ENCODE data around the gene CHRM1. TPM values are rescaled to one million over a fixed set of nuclear protein-coding genes. Genes with fewer than 3 reads are reported as not detected.

The CHRM1 gene
- total RNA-seq, 1 experiment from 2014 or later = 0.41 TPM

DNA sequence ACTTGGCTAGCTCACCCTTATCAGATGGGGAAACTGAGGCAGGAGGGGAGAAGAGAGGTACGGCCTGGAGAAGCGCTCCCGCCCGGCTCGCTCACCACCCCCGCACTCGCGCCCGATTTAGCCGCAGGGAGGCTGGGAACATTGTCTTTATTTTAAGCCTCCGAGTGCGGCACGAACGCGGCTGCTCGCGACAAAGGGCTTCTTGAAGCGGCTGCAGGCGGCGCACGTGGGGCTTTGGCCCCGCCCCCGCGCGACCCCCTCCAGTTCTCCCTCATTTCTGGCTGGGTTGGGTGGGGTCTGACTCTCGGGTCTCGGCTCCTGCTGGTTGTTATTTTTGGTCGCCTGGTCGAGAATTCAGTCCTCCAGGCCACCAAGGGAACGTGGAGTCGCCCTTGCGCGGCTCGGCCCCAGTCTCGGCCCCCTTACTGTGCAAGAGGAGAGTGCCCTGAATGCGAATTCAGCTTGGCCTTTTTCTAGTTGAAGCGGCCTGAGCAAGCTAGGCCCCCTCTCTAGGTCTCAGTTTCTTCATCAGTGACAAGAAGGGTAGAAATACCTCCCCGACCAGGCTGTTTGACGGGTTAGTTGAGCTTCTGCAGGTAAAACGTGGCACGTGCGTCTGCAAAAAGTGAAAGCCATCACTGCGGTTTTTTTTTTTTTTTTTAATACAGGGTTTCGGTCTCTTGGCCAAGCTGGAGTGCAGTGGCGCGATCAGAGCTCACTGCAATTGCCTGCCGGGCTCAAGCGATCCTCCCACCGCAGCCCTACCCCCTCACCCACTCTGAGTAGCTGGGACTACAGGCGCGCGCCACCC lies 2.6 kb upstream of the CHRM1 start:
- H3K27me3 ChIP-seq (replicated peaks; ENCODE audit: insufficient read depth, low read depth, low read length, poor library complexity) = no peaks in the 10 kb centered on the region
- peaks cover 28% of the 10 kb centered on the region for H3K4me1 ChIP-seq (ENCODE audit: insufficient read depth, low read length, poor library complexity, severe bottlenecking)
- H3K9me3 ChIP-seq (ENCODE audit: low read depth, low read length, poor library complexity, severe bottlenecking) = no peaks in the 10 kb centered on the region
- BruUV-seq (replicated peaks) = no TSS peak
- peak; percentile 68 for DNase-seq (ENCODE audit: low spot score)
- ChIA-PET CTCF (interaction anchor here (0.6 kb wide), 1 partner anchor 51 kb away, joined by 3 read pairs; no protein-coding TSS in a partner anchor), POLR2A (ENCODE audit: low non-redundant PET) (no interaction called here)
- intact Hi-C loops (cut with micrococcal nuclease; ENCODE audit: unreplicated experiment) = no loop called here
- no peak overlapping the region for H3K27ac ChIP-seq (ENCODE audit: low read depth, low read length, poor library complexity, severe bottlenecking)
- TF ChIP-seq, protein P1, sequence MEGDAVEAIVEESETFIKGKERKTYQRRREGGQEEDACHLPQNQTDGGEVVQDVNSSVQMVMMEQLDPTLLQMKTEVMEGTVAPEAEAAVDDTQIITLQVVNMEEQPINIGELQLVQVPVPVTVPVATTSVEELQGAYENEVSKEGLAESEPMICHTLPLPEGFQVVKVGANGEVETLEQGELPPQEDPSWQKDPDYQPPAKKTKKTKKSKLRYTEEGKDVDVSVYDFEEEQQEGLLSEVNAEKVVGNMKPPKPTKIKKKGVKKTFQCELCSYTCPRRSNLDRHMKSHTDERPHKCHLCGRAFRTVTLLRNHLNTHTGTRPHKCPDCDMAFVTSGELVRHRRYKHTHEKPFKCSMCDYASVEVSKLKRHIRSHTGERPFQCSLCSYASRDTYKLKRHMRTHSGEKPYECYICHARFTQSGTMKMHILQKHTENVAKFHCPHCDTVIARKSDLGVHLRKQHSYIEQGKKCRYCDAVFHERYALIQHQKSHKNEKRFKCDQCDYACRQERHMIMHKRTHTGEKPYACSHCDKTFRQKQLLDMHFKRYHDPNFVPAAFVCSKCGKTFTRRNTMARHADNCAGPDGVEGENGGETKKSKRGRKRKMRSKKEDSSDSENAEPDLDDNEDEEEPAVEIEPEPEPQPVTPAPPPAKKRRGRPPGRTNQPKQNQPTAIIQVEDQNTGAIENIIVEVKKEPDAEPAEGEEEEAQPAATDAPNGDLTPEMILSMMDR (conservative IDR thresholded peaks at IDR 0.05; ENCODE audit: low read depth, low read length) = 0 out of 2 replicates have a peak, but pooled peaks have one; percentile 12
- no peak for TF ChIP-seq EZH2 (IDR thresholded peaks at IDR 0.05; ENCODE audit: borderline replicate concordance, low read depth, low read length, poor library complexity, severe bottlenecking)
- no peaks in the 10 kb centered on the region for H3K36me3 ChIP-seq (ENCODE audit: insufficient read depth, low read length, poor library complexity, severe bottlenecking)
- H3K4me3 ChIP-seq (ENCODE audit: low read depth, low read length, poor library complexity, severe bottlenecking) = peak overlapping the region; percentile 32

DNA sequence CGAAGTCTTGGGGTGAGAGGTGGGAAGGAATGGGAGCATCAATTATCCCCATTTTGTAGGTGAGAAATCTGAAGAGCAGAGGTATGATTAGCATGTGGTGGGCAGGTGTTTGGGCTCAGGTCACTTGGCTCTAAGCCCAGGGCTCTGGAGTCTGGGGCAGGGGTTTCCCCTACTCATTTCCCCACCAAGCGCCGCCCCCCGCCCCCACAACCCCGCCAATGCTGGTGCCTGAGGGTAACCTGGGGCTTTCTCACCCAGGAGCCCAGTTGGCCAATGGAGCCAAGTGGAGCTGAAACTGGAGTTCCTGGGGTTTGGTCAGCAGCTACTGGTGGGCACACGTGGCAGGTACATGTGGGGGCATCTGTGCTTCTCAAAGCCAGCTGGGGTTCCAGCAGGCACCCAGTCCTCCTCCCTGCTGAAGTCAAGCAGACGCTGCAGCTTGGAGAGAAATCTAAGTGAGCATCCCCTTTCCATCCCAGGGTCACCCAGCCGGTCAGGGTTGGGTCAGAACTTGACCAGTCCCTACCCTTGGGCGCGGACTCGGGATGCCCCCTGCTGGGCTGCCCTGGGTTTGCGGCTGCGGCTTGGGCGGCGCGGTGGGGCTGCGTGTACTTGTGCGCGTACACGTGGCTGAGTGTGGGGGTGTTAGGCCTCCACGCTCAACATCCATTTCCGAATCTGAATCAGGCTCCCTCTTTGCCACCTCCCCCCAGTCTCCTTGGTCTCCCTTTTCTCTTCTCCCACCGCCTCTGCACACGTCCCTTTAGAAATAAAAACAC lies 1.7 kb upstream of the CHRM1 start:
- no TSS peak for BruUV-seq (replicated peaks)
- POLR2A ChIA-PET (ENCODE audit: low non-redundant PET) = interaction anchor here (0.6 kb wide), 1 partner anchor 9 kb away, joined by 3 read pairs; no protein-coding TSS in a partner anchor
- Histone ChIP-seq H3K4me3 (ENCODE audit: low read depth, low read length, poor library complexity, severe bottlenecking) (peak overlapping the region; percentile 32), H3K27me3 (replicated peaks; ENCODE audit: insufficient read depth, low read depth, low read length, poor library complexity) (no peaks in the 10 kb centered on the region), H3K27ac (ENCODE audit: low read depth, low read length, poor library complexity, severe bottlenecking) (no peak overlapping the region), H3K4me1 (ENCODE audit: insufficient read depth, low read length, poor library complexity, severe bottlenecking) (peaks cover 28% of the 10 kb centered on the region), H3K36me3 (ENCODE audit: insufficient read depth, low read length, poor library complexity, severe bottlenecking) (no peaks in the 10 kb centered on the region), H3K9me3 (ENCODE audit: low read depth, low read length, poor library complexity, severe bottlenecking) (no peaks in the 10 kb centered on the region)
- DNase-seq (ENCODE audit: low spot score) = peak; percentile 65
- intact Hi-C loops (cut with micrococcal nuclease; ENCODE audit: unreplicated experiment) = no loop called here
- CTCF ChIA-PET = interaction anchor here (1.7 to 2.6 kb wide), 3 partner anchors 14 to 52 kb away, joined by 6 to 12 read pairs (median 7); no protein-coding TSS in a partner anchor
- no peak for TF ChIP-seq EZH2 (IDR thresholded peaks at IDR 0.05; ENCODE audit: borderline replicate concordance, low read depth, low read length, poor library complexity, severe bottlenecking)
- TF ChIP-seq, protein P1 (conservative IDR thresholded peaks at IDR 0.05; ENCODE audit: low read depth, low read length) = peak; percentile 67

DNA sequence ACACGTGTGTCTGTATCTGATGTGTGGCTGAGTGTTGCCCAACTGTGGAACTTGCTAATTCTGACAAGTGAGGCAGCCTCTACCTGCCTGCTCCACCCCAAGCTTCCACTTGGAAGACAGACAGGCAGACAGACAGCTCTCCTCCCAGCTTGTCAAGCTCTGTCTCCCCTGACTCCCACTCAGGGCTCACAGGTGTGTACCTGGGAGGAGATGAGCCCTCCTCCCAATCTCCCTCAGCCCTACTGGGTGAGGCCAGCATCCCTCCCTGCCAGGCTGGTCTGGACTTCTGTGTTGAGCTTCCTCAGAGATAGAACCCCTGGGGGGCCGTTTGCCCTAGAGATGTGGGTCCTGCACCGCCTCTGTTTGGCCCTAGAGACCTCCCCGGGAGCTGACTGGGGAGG lies 1.0 kb upstream of the CHRM1 start:
- ChIA-PET POLR2A (ENCODE audit: low non-redundant PET) (interaction anchor here (0.6 kb wide), 2 partner anchors 9 to 257 kb away, joined by 3 to 17 read pairs; partner anchors contain the start of genes C11orf98 and CSKMT), CTCF (interaction anchor here (0.6 to 2.6 kb wide), 5 partner anchors 13 to 442 kb away, joined by 4 to 12 read pairs (median 7); no protein-coding TSS in a partner anchor)
- BruUV-seq (replicated peaks) = no TSS peak
- Histone ChIP-seq H3K9me3 (ENCODE audit: low read depth, low read length, poor library complexity, severe bottlenecking) (no peaks in the 10 kb centered on the region), H3K27ac (ENCODE audit: low read depth, low read length, poor library complexity, severe bottlenecking) (no peak overlapping the region), H3K27me3 (replicated peaks; ENCODE audit: insufficient read depth, low read depth, low read length, poor library complexity) (no peaks in the 10 kb centered on the region), H3K4me1 (ENCODE audit: insufficient read depth, low read length, poor library complexity, severe bottlenecking) (peaks cover 28% of the 10 kb centered on the region), H3K4me3 (ENCODE audit: low read depth, low read length, poor library complexity, severe bottlenecking) (no peak overlapping the region), H3K36me3 (ENCODE audit: insufficient read depth, low read length, poor library complexity, severe bottlenecking) (no peaks in the 10 kb centered on the region)
- TF ChIP-seq EZH2 (IDR thresholded peaks at IDR 0.05; ENCODE audit: borderline replicate concordance, low read depth, low read length, poor library complexity, severe bottlenecking) = no peak
- TF ChIP-seq, protein P1 (conservative IDR thresholded peaks at IDR 0.05; ENCODE audit: low read depth, low read length) = no peak
- intact Hi-C loops (cut with micrococcal nuclease; ENCODE audit: unreplicated experiment) = no loop called here
- DNase-seq (ENCODE audit: low spot score) = no peak
